HS-27A (cell line): ENCODE measurements around the gene DLD.
"Not testable (repeated sequence)": the region's sequence is repeated elsewhere in the genome, so short reads cannot be mapped to it uniquely, and the experiment has no call there.

Source experiments
- DNase-seq: peaks from one replicate; pipeline ENCODE4 v3.0.0-alpha.2; 2012; ENCODE audit warnings: low read depth, missing footprints

DLD gene

DNA sequence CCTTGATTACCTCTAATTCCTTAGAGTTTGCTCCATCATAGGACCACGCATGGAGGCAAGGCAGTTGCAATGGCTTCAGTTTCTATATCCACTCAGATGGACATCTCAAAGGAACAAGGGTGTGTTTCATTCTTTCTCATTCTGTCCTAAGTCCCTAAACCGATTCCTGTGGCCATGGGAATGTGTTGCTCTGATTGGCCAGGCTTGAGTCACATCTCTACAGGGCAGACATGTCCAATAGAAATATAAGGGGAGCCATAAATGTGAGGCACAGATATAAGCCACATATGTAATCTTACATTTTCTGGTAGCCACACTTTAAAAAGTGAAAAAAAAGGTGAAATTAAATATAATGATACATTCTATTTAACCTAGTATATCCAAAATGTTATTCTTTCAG is 16.9 kb upstream of the DLD start:
- no peak for DNase-seq

DNA sequence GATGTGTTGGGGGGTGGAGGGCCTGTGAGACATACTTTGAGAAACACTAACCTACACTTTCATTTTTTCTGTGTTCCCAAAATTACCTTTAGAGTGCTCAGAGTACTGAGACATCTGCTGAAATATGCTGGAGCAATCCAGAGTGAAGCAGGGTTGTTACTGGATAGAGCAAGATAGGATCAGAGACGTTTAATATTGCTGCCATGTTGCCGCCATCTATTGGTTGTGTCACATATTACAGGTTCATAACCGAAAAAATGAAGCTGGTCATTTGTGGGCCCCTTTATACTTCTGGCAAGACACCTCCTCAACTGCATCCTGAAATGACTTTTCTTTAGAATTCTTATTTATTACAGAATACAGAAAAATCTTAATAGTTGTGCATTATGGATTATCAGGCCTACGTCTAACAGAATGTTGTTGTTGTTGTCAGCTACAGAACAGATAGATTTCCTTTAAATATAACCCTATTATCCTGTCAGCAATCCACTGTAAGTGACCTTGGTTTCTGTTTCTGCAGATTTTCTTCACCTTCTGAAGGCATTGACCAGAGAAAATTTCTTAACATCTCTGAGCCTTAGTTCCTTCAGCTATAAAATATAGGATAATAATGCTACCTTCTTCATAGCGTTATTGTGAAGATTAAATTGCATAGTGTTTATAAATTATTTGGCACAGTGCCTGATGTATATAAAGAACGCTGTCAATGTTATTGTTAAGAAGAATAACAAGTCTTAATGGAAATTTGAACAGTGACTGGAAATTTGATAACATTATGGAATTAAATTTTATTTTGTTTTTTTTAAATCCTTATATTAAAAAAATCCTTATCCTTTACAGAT is 16.2 kb upstream of the DLD start:
- DNase-seq = no peak

DNA sequence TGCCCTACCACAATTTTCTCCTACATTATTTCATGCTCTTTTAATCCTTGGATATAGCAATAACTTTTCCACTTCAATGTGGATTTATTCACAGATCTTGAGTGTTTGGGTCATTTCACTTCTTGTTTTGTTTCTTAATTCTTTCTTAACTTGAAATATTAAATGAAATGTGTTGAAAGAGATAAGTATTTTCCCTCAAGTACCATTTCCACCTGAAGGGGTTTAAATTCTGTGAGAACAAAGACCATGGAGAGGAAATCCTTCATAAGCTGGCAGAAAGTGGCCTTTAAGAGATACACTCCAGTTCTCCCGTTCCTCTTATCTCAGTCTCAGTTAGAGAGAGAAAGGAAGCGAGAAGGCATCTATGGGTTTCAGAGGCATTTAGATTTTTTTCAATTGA is 14.1 kb upstream of the DLD start:
- DNase-seq = no peak

DNA sequence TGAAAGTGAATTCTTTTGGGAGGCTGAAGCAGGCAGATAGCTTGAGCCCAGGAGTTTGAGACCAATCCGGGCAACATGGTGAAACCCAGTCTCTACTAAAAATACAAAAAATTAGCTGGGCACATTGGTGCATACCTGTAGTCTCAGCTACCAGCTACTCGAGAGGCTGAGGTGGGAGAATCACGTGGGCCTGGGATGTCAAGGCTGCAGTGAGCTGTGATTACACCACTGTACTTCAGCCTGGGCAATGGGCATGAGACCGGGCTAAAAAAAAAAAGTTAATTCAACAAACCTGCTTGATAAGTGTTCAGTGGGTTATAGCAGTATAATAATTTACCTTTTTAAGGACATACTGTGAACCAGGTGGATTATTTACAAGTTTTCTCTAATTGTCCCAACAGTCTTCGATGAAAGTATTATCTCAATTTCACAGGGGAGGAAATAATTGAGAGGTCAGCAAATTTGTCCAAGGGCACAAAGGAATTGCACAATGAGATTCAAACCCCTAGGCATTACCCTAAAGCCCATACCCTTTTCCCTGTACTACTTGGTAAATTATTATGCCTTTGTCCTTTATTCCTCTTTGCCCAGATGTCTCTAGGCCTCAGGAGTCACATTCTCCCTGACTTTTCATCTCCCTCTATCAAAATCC is 13.1 kb upstream of the DLD start:
- DNase-seq = no peak

DNA sequence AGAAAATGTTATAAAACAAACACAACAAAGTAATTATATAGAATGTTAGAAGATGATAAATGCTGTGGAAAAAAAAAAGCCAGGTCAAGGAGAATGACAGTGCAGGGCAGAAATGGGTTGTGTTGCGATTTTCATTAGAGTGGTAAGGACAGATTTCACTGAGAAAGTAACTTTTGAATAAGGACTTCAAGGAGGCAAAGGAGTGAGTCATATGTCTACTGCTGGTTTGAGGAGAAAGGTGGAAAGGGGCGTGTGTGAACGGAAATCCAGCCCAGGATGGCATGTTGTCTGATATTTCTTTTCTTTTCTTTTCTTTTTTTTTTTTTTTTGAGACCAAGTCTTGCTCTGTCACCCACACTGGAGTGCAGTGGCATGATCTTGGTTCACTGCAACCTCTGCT is 12.3 kb upstream of the DLD start:
- no peak for DNase-seq

DNA sequence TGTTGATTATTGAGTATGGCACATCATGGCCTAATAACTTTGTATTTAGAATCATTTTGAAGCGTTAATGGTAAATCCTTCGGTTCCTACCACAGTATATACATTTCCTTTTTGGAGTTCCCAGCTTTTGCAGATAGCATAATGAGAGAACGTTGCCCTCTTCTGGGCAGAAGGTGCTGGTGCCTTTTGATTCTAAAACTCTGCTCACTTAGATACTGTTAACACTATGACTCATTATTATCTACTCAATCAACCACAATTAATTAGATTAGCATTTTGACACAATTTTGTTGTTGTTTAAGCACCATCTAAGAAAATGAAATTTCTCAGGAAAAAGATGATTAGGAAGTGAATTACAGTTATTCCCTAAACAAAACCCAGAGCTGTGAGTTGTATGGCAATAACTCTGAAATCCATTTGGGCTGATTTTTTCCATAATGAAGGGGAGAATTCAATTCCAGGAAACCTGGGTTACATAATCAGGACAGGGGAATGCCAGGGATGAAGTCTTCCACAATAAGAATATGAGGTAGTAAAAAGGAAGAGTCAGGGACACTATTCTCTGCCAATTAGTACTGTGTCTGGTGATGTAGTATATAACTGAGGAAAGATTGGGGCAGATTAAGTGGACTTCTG is 11.5 kb upstream of the DLD start:
- no peak for DNase-seq

DNA sequence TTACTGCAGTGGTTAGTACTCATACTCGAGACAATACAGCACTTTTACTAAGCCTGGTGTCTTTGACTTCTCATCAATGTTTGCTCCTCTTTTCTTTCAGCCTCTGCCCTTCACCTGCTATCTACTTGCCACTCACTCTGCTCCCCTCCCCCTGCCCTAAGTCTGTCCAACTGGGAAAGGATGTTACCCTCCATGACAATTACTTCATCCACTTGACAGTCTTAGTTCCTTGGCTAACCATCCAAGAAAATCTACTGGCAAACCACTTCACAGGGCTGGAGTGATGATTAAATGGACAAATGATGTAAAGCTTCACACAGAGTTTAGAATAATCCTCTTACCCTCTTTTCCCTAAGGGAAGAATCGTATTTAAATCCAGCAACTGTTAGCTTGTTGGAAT is 8.2 kb upstream of the DLD start:
- DNase-seq = no peak

DNA sequence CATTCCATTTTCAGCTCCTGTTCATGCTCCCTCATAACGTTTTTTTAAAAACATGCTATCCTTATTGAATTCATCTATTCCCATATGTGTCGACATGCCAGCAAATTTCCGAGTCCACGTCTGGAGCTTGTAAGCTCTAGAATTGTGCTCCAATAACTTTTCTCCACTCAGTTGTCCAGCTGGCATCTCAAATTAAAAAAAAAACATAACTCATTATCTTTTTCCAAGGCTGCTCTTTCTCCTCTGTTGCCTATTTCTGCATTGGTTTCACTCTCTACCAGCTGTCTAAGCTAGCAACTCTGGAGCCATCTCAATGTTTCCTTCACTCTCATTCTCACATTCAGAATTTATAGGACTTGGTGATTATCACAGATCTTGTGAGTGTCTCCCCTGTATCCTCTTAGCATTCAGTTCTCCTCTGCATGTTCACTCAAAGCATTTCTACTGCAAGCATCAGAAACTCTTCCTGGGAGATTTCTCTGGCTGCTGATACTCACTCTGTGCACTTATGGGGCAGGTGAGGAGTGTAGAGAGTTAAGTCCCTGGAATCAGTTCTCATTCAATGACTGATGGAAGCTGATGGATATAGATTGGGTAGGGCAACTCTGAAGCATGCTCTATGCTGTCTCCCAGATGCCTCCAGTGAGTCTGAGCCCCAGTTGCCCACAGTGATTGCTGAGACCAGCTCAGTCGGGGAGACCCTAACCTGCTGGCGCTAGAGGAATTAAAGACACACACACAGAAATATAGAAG is 6.7 kb upstream of the DLD start:
- DNase-seq = no peak

DNA sequence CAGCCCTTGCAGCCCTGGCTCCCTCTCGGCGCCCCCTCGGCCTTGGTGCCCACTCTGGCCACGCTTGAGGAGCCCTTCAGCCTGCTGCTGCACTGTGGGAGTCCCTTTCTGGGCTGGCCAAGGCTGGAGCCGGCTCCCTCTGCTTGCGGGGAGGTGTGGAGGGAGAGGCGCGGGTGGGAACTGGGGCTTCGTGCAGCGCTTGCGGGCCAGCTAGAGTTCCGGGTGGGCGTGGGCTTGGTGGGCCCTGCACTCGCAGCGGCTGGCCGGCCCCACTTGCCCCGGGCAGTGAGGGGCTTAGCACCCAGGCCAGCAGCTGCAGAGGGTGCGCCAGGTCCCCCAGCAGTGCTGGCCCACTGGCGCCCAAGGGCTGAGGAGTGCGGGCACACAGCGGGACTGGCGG is 3.2 kb upstream of the DLD start:
- DNase-seq = not testable (repeated sequence)

DNA sequence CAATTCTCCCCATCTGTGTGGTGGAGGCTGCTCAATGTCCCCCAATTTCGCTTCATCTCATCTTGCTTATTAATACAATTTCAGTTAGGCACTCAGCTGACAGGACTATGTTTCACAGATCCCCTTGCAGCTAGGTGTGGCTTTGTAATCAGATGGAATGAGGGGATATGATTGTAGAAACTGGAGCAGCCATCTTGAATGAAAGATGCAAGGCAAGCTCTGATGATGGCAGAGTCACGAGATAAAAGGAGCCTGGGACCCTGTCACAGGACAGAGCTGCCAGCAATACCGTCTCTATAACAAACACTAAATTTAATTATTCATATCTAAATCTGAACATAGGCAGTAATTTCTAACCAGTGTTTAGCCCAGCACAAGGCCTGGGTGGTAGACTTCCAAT is 991 bp upstream of the DLD start:
- DNase-seq = no peak

DNA sequence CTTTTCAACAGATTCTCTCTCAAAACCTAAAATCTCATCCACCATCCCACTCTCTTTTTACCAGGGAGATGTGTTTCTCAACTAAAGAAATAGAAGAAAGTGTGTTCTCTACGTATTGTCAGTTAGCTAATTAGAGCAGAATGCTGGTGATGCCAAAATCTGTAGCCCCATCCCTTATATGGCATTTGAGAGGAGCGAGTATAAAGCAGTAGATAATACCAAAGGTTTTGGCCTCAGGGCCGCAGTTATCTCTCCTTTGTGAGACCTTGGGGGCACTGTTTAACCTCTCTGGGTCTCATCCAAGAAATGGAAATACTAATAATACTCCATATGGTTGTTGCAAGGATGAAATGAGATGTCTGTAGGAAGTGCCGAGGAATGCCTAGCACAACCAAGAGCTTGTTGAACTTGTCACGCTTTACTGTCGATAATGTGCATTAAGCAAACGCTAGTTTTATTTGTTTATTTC is 456 bp upstream of the DLD start:
- DNase-seq = no peak

DNA sequence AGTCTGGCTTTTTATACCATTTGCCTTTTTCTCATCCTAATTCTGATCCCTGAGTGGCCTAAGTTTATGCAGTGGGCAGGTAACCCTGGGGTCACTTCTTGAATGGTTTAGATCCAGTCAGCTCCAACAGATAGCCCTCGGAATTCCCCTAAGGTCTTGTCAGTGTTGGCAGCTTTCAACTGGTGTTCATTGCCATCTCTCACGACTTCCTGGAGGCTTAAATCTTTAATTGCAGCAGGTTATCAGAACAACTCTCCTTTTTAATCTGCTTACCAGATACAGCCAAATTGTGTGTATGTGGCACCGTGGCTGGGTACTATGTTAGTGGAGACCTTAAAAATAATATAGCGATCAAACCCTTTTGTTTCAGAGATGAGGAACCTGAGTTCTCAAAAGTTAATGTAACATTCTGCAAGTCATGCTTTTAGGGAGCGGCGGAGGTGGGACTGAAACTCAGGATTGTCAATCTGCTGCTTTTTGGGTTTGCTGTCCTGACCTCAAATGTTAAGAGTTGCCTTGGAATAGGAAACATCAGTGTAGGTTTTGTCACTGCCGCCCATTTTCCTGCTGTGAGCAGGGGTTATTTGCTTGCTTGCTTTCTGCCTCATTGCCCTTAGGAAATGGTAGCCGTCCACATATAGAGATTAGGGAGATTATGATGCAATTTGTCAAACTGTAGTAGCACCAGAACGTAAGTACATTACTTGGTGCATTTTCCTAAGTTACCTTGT is 818 bp downstream of the DLD start:
- no peak for DNase-seq

DNA sequence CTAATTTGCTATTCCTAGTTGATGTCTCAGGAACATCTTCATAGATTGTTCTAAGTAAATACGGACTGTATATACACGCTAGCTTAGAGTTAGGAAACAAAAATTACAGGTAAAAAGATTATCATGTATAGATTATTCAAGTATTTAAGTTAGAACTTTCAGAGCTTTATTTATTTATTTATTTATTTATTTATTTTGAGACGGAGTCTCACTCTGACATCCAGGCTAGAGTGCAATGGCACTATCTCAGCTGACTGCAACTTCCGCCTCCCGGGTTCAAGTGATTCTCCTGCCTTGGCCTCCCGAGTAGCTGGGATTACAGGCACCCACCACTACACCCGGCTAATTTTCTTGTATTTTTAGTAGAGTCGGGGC is 1.4 kb downstream of the DLD start:
- DNase-seq = not testable (repeated sequence)

DNA sequence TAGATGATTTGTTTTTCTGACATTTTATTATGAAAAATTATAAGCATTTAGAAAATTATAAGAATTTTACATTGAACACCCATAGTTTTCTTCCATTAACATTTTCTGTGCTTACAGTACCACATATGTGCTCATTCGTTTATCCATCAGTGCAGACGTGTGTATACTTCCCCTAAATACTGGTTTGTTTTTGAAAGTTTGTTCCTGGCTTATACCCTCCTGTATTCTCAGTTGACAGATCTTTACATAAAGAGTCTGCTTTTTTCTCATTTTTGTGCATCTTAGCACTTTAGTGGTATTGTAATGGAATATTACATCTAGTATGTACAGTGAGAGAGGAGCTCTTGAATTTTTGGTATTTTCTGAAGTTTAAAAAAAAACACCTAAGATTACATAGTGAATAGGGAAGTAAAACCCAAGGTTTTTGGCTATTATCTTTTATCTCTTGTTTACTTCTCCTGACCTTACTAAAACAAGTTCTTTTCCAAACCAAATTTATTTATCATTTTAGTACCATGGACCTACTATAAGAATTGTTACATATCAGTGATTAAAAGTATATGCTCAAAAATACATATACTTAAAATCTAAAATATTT is 8.1 kb downstream of the DLD start:
- no peak for DNase-seq

DNA sequence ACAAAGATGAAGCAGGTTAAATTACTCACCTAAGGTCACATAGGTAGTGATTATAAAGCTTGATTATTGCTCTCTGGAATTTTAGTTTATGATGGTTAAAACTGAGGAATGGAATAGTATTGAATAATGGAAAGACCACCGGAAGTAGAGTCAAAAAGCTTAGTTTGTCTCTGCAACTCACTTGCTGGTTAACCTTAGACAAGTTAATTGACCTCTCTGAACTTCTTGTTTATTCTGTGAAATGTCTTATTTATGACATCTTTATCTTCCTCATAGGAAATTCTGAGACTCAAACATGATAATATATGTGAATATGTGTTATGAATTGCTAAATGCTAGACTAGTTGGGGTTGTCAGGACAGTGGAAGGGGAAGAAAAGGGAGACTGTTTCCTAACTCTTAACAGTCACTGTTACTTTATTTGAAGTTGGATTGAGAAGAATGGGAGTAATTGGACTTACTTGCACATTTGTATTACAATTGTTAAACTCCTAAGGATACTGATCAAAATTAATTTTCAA is 9.6 kb downstream of the DLD start:
- DNase-seq = no peak

DNA sequence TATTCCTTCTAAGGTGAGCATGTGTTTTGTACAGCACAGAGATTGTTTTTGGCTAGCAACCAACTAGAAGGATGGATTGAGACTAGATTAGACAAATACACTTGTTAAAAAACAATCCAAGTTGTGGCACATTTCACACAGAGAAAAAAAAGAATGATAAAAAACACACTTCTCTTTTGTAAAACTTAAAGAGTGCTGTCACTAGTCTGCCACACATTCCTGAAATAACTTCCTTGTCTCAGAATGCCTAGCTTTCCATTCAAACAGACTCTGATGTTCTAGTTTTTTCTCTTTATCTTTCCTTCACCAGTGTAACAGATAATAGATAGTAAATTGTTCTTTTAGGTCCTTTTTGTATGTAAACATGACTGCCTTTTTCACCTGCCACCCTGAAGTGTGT is 11.4 kb downstream of the DLD start:
- DNase-seq = no peak

DNA sequence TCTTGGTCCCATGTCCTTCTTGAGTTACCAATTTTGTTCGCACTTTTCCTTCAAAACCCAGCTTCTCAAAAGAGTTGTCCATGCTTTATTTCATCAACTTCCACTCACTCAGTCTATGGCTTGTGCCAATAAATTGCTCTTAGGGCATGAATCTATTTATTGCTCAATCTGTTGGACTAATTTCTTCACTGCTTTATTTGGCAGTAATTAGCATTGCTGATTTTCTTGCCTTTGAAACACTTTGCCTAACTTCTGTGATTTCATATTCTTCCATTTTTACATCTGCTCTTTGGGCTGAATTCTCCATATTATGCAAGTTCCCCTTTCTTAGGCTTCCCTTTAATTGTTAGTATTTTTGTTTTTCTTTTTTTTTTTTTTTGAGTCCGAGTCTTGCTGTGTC is 16.8 kb downstream of the DLD start:
- DNase-seq = no peak

DNA sequence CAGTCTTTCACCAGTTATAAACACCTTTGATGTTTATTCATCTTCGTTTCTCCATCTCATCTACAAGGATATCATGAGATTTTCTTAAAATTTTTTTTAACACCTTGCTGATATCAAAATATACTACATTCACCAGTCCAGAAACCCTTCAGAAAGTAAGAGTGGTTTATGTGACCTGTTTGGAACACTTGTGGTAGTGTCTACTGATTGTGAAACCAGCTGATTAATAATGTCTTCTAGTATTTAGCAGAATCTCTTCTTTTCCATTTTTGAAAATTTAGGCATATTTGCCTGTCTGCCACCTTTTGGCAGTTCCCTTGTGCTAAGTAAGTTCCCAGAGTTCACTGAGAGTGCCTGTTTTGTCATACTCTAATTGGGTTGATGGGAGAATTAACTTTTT is 18.5 kb downstream of the DLD start:
- no peak for DNase-seq

DNA sequence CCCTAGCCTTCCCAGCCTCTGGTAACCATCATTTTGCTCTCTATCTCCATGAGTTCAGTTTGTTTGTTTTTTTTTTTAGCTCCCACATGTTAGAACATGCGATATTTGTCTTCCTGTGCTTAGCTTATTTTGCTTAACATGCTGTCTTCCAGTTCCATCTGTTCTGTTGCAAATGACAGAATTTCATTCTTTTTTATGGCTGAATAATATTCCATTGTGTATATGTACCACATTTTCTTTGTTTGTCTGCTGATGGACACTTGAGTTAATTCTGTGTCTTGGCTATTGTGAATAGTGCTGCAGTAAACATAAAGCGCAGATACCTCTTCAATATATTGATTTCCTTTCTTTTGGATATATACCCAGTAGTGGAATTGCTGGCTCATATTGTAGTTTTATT is 21.0 kb downstream of the DLD start:
- no peak for DNase-seq

DNA sequence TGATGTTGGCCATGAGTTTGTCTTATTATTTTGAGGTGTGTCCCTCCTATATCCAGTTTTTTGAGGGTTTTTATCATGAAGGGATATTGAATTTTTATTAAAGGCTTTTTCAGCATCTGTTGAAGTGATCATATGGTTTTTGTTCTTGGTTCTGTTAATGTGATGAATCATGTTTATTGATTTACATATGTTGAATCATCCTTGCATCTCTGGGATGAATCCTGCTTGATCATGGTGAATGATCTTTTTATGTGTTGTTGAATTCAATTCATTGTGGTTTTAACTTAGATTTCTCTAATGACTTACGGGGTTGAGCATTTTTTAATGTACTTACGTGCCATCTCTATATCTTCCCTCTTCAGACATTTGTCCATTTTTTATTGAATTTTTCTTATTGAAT is 22.9 kb downstream of the DLD start:
- DNase-seq = no peak

DNA sequence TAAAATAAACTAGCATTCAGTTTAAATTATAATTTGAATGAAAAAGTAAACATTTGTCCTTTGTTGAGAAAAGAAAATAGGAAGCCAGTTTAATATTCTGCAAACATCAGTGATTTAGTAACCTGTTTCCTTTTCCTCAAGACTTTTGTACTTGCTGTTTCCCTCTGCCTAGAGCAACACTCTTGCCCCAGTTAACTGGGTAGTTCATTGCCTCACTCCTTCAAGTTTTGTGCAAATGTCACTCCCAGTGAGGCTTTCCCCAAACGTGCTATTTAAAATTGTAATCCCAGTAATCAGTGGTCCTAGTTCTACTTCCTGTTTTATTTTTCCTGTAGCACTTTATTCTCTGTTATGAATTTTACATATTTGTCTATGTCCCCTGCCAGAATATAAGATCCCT is 23.8 kb downstream of the DLD start:
- DNase-seq = no peak
